NCI-H2227 (cell line): Measurements from ENCODE around the gene AHCYL1.

Source experiments
- DNase-seq: peaks from one replicate; lab custom pipeline; 2025; ENCODE audit not compliant: unreplicated experiment; lab: John Stamatoyannopoulos, UW

The AHCYL1 gene

GRCh38 chr1:109975718-109976117 lies 8.8 kb upstream of the AHCYL1 start:
- DNase-seq: no peak

GRCh38 chr1:109976762-109977161 lies 7.8 kb upstream of the AHCYL1 start:
- DNase-seq: no peak

- DNase-seq: no peak
These were observed 7.3 kb upstream of the AHCYL1 start for GRCh38 chr1:109977225-109977624.

- no peak for DNase-seq
These were observed 6.7 kb upstream of the AHCYL1 start for GRCh38 chr1:109977657-109978378.

GRCh38 chr1:109978761-109979488 lies 5.6 kb upstream of the AHCYL1 start:
- DNase-seq: no peak

GRCh38 chr1:109979489-109980091 lies 5.0 kb upstream of the AHCYL1 start:
- DNase-seq: no peak

GRCh38 chr1:109980324-109981003 lies 4.1 kb upstream of the AHCYL1 start:
- no peak for DNase-seq

- no peak for DNase-seq
These were observed 3.6 kb upstream of the AHCYL1 start for GRCh38 chr1:109981004-109981335.

GRCh38 chr1:109983380-109984189 lies 980 bp upstream of the AHCYL1 start:
- DNase-seq: no peak

GRCh38 chr1:109984190-109984455 lies 442 bp upstream of the AHCYL1 start:
- peak; percentile 54 for DNase-seq

GRCh38 chr1:109985247-109986053 lies 885 bp downstream of the AHCYL1 start:
- DNase-seq: peak; percentile 28

GRCh38 chr1:109986054-109986444 lies 1.5 kb downstream of the AHCYL1 start:
- DNase-seq: no peak

- DNase-seq: no peak
These were observed 3.9 kb downstream of the AHCYL1 start for GRCh38 chr1:109988349-109988914.

GRCh38 chr1:109989506-109990301 lies 5.1 kb downstream of the AHCYL1 start:
- DNase-seq: no peak

- no peak for DNase-seq
These were observed 5.7 kb downstream of the AHCYL1 start for GRCh38 chr1:109990302-109990653.

GRCh38 chr1:109991400-109991925 lies 6.9 kb downstream of the AHCYL1 start:
- DNase-seq: no peak

GRCh38 chr1:109993885-109994284 lies 9.3 kb downstream of the AHCYL1 start:
- DNase-seq: no peak

- DNase-seq: no peak
These were observed 10.1 kb downstream of the AHCYL1 start for GRCh38 chr1:109994654-109995053.

GRCh38 chr1:109995536-109995935 lies 11.0 kb downstream of the AHCYL1 start:
- no peak for DNase-seq
